SK-N-SH (cell line): ENCODE results near the gene OTOG. TPM values are rescaled to one million over a fixed set of nuclear protein-coding genes. Genes with fewer than 3 reads are reported as not detected.

Experiments used
- CTCF ChIA-PET: fragments of 300-600, 350-600 bp; formaldehyde crosslinking; extraction: SDS; loops from one replicate; lab custom pipeline; 2021; lab: Yijun Ruan, JAX
- POLR2A ChIA-PET: fragments of 350-600 bp; sonication (Branson Sonifier 250); formaldehyde crosslinking; extraction: SDS; loops from one replicate; lab custom pipeline; 2020; ENCODE audit warnings: antibody characterized with exemption, inconsistent platforms; lab: Yijun Ruan, JAX
- DNase-seq: peaks from one replicate; pipeline ENCODE4 v3.0.0; 2012
- H2AFZ ChIP-seq: fragments of 200-600 bp; sonication (generic); 2 replicates; pipeline ENCODE4 v1.8.1; 2016; ENCODE audit warnings: antibody characterized with exemption, mild to moderate bottlenecking, low read depth
- H3F3A ChIP-seq: fragments of 200-600 bp; sonication (generic); replicated peaks from 2 replicates; pipeline ENCODE3; 2016; ENCODE audit warnings: antibody characterized with exemption, mild to moderate bottlenecking; ENCODE audit not compliant: insufficient read depth
- H3K27ac ChIP-seq, 2 experiments: fragments of 200-500 bp in 1 of 2; fragments of 200-600 bp in 1 of 2; sonication (Bioruptor generic) in 1 of 2; sonication (generic), shearing (Covaris generic) in 1 of 2; 2 replicates each; pipeline versions ENCODE4 v1.5.1 to v1.6.1; 2014 to 2016; ENCODE audit warnings: low read depth in 2 of 2, inconsistent platforms in 1 of 2, low read length in 1 of 2, mild to moderate bottlenecking in 1 of 2, mixed read lengths in 1 of 2
- H3K27me3 ChIP-seq: fragments of 200-600 bp; sonication (generic), shearing (Covaris generic); 2 replicates; pipeline ENCODE4 v1.6.1; 2016; ENCODE audit warnings: mixed run types; ENCODE audit not compliant: insufficient read depth
- H3K36me3 ChIP-seq, 2 experiments: fragments of 200-500 bp in 1 of 2; fragments of 200-600 bp in 1 of 2; sonication (Bioruptor generic) in 1 of 2; sonication (generic) in 1 of 2; replicated peaks in 1 of 2; 2 replicates each; pipeline versions ENCODE3 to v1.5.1; 2014 to 2016; ENCODE audit warnings: low read length in 1 of 2, mild to moderate bottlenecking in 1 of 2; ENCODE audit not compliant: insufficient read depth in 2 of 2, control insufficient read depth in 1 of 2
- H3K4me1 ChIP-seq, 2 experiments: fragments of 200-500 bp in 1 of 2; fragments of 200-600 bp in 1 of 2; sonication (Bioruptor generic) in 1 of 2; sonication (generic), shearing (Covaris generic) in 1 of 2; 2 replicates each; pipeline versions ENCODE4 v1.5.1 to v1.6.1; 2014 to 2016; ENCODE audit warnings: low read depth in 1 of 2, low read length in 1 of 2, mixed run types in 1 of 2; ENCODE audit not compliant: insufficient read depth in 2 of 2, control insufficient read depth in 1 of 2
- H3K4me2 ChIP-seq: fragments of 200-600 bp; sonication (generic), shearing (Covaris generic); 2 replicates; pipeline ENCODE4 v1.6.1; 2017; ENCODE audit warnings: mixed run types
- H3K4me3 ChIP-seq, 2 experiments: fragments of 200-500 bp in 1 of 2; fragments of 200-600 bp in 1 of 2; sonication (Bioruptor generic) in 1 of 2; sonication (generic), shearing (Covaris generic) in 1 of 2; 2 replicates each; pipeline versions ENCODE4 v1.5.1 to v1.8.1; 2014 to 2016; ENCODE audit warnings: low read depth in 2 of 2, inconsistent platforms in 1 of 2, low read length in 1 of 2, mild to moderate bottlenecking in 1 of 2, mixed read lengths in 1 of 2, moderate library complexity in 1 of 2
- H3K79me2 ChIP-seq: fragments of 200-600 bp; sonication (generic); 2 replicates; pipeline ENCODE4 v1.8.1; 2017; ENCODE audit warnings: mild to moderate bottlenecking; ENCODE audit not compliant: insufficient read depth
- H3K9ac ChIP-seq: fragments of 200-600 bp; sonication (generic); 2 replicates; pipeline ENCODE4 v1.6.1; 2017; ENCODE audit warnings: mixed run types
- H3K9me2 ChIP-seq: fragments of 200-600 bp; sonication (generic); 2 replicates; pipeline ENCODE4 v1.6.1; 2017; ENCODE audit warnings: mixed run types
- H3K9me3 ChIP-seq: fragments of 200-600 bp; sonication (generic); 2 replicates; pipeline ENCODE4 v1.6.1; 2017; ENCODE audit warnings: mixed run types, mild to moderate bottlenecking, moderate library complexity
- H4K20me1 ChIP-seq: fragments of 200-600 bp; sonication (generic); 2 replicates; pipeline ENCODE4 v1.6.1; 2017; ENCODE audit warnings: mild to moderate bottlenecking, mixed run types; ENCODE audit not compliant: insufficient read depth
- CTCF ChIP-seq: fragments of 200-600 bp; sonication (generic); IDR thresholded peaks from 2 replicates; pipeline ENCODE4 v1.6.1; 2017; ENCODE audit warnings: antibody characterized with exemption, mild to moderate bottlenecking, moderate library complexity
- ELF1 ChIP-seq: IDR thresholded peaks from 2 replicates; pipeline ENCODE4 v1.4.0; 2012
- EP300 ChIP-seq, 2 experiments: IDR thresholded peaks; 2 replicates each; pipeline versions ENCODE4 v1.4.0 to v1.6.1; 2012; ENCODE audit warnings: borderline replicate concordance in 1 of 2, low read depth in 1 of 2, low read length in 1 of 2
- EZH2phosphoT487 ChIP-seq: fragments of 200-600 bp; sonication (generic); IDR thresholded peaks from 2 replicates; pipeline ENCODE4 v1.6.1; 2017; ENCODE audit warnings: low read depth, mixed run types, mild to moderate bottlenecking, antibody characterized with exemption, moderate library complexity, borderline replicate concordance
- FOSL2 ChIP-seq: IDR thresholded peaks from 2 replicates; pipeline ENCODE4 v1.4.0; 2012; ENCODE audit warnings: low read depth, mild to moderate bottlenecking, moderate library complexity, borderline replicate concordance
- FOXJ3 ChIP-seq: sonication (generic); formaldehyde crosslinking; IDR thresholded peaks from 2 replicates; pipeline ENCODE4 v1.5.1; 2020; ENCODE audit warnings: mild to moderate bottlenecking, missing genetic modification reagents
- GABPA ChIP-seq: IDR thresholded peaks from 2 replicates; pipeline ENCODE4 v1.4.0; 2012; ENCODE audit warnings: low read depth, mild to moderate bottlenecking
- GATA2 ChIP-seq: sonication (generic); formaldehyde crosslinking; IDR thresholded peaks from 2 replicates; pipeline ENCODE4 v1.5.0; 2020; ENCODE audit warnings: mild to moderate bottlenecking, missing genetic modification reagents
- NFIC ChIP-seq: IDR thresholded peaks from 2 replicates; pipeline ENCODE4 v1.4.0; 2012; ENCODE audit warnings: borderline replicate concordance
- NRF1 ChIP-seq: IDR thresholded peaks from 2 replicates; pipeline ENCODE4 v1.6.1; 2012; ENCODE audit warnings: low read depth, mild to moderate bottlenecking, low read length
- PBX3 ChIP-seq: IDR thresholded peaks from 2 replicates; pipeline ENCODE4; 2012
- POLR2AphosphoS5 ChIP-seq: IDR thresholded peaks from 2 replicates; pipeline ENCODE4 v1.6.1; 2012; ENCODE audit warnings: low read depth, low read length
- RAD21 ChIP-seq: IDR thresholded peaks from 2 replicates; pipeline ENCODE4 v1.6.1; 2012; ENCODE audit warnings: mild to moderate bottlenecking, low read length
- RCOR1 ChIP-seq: fragments of 150-350 bp; IDR thresholded peaks from 2 replicates; pipeline ENCODE4 v1.6.1; 2017; ENCODE audit warnings: antibody characterized with exemption, low read length
- RFX5 ChIP-seq: IDR thresholded peaks from 2 replicates; pipeline ENCODE4 v1.6.1; 2012; ENCODE audit warnings: mild to moderate bottlenecking, improper control_type of control experiment, low read length
- RXRA ChIP-seq: IDR thresholded peaks from 2 replicates; pipeline ENCODE4 v1.4.0; 2012; ENCODE audit warnings: low read depth, mild to moderate bottlenecking, borderline replicate concordance
- SIN3A ChIP-seq: IDR thresholded peaks from 2 replicates; pipeline ENCODE4 v1.6.1; 2012; ENCODE audit warnings: low read depth, mild to moderate bottlenecking, low read length, moderate library complexity, borderline replicate concordance
- TAF1 ChIP-seq: IDR thresholded peaks from 2 replicates; pipeline ENCODE4 v1.6.1; 2012; ENCODE audit warnings: low read depth, mild to moderate bottlenecking, low read length, moderate library complexity, borderline replicate concordance
- USF1 ChIP-seq: IDR thresholded peaks from 2 replicates; pipeline ENCODE4 v1.4.0; 2012; ENCODE audit warnings: low read depth, borderline replicate concordance
- USF2 ChIP-seq: fragments of 150-350 bp; IDR thresholded peaks from 2 replicates; pipeline ENCODE4 v1.6.1; 2017; ENCODE audit warnings: antibody characterized with exemption, low read length, low read depth, borderline replicate concordance
- YY1 ChIP-seq: IDR thresholded peaks from 2 replicates; pipeline ENCODE4 v1.4.0; 2012; ENCODE audit warnings: low read depth, mild to moderate bottlenecking
- WGBS: methylation state at CpG from one replicate; pipeline ENCODE4 v1.1.6; 2017; ENCODE audit warnings: low lambda C conversion rate; 5-methylcytosine and 5-hydroxymethylcytosine counted together
- polyA plus RNA-seq, 3 experiments: library from polyadenylated mRNA; depleted of rRNA; stranded (reverse); fragments of >200 nt; gene quantifications; 2 replicates each; pipeline ENCODE4 v1.2.3, GENCODE V29; 2012
- TF ChIP-seq, protein P1 (sequence below): IDR thresholded peaks from 2 replicates; pipeline ENCODE4 v1.4.0; 2012; ENCODE audit warnings: low read depth

OTOG gene
- polyA plus RNA-seq, 1 of the 3 experiments (the other 2 are of a cell fraction), result not detected

DNA sequence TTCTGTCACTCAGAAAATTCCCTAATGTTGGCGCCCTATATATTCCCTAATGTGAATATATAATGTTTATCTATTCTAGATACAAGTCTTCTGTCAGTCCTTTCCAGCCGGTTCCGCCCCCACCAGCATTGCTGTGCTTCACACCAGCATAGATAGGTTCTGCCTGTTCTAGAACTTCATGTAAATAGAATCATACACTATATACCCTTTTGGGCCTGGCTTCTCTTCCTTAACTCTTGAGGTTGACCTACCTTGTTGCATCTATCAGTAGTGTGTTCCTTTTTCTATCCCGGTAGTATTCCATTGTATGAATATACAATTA, 34.6 kb downstream of the OTOG start:
- Histone ChIP-seq H3K4me1 (no peaks in the 10 kb centered on the region), H3K4me2 (no peak overlapping the region), H3K79me2 (no peaks in the 10 kb centered on the region), H3K27me3 (no peaks in the 10 kb centered on the region), H3K27ac (no peak overlapping the region), H3K9me2 (no peaks in the 10 kb centered on the region), H3K9ac (no peak overlapping the region), H2AFZ (no peak overlapping the region), H3K36me3 (no peaks in the 10 kb centered on the region), H4K20me1 (no peaks in the 10 kb centered on the region), H3K4me3 (no peak overlapping the region), H3K9me3 (no peaks in the 10 kb centered on the region), H3F3A (no peaks in the 10 kb centered on the region)
- no peak for DNase-seq
- CTCF ChIA-PET, result interaction anchor here (1.0 kb wide), 1 partner anchor 149 kb away, joined by 3 read pairs; no protein-coding TSS in a partner anchor
- no peak for TF ChIP-seq PBX3
- TF ChIP-seq EP300 (IDR thresholded peaks at IDR 0.05; ENCODE audit: borderline replicate concordance in 1 of 2, low read depth in 1 of 2, low read length in 1 of 2), result no peak
- no peak for TF ChIP-seq CTCF
- no peak for TF ChIP-seq YY1
- TF ChIP-seq FOSL2, result no peak
- TF ChIP-seq NRF1, result no peak
- WGBS, result 69% methylated on average over 4 of the region's 4 CpGs
- POLR2A ChIA-PET, result no interaction called here

GRCh38 chr11:17585911-17586695, 39.0 kb downstream of the OTOG start:
- WGBS, result 25% methylated on average over 5 of the region's 6 CpGs
- H2AFZ ChIP-seq, result no peak overlapping the region
- no peaks in the 10 kb centered on the region for H4K20me1 ChIP-seq
- no peak overlapping the region for H3K9ac ChIP-seq
- POLR2A ChIA-PET, result no interaction called here
- DNase-seq, result no peak
- CTCF ChIA-PET, result interaction anchor here (0.9 kb wide), 1 partner anchor 393 kb away, joined by 3 read pairs; no protein-coding TSS in a partner anchor
- H3K27ac ChIP-seq, result no peak overlapping the region
- no peak overlapping the region for H3K4me2 ChIP-seq
- H3K79me2 ChIP-seq, result no peaks in the 10 kb centered on the region
- TF ChIP-seq RCOR1, result no peak
- TF ChIP-seq ELF1, result no peak
- no peak for TF ChIP-seq NFIC
- no peak for TF ChIP-seq GABPA
- no peak for TF ChIP-seq RXRA
- TF ChIP-seq SIN3A, result no peak
- no peak for TF ChIP-seq TAF1
- TF ChIP-seq USF2, result no peak
- no peak for TF ChIP-seq USF1
- TF ChIP-seq, protein P1, sequence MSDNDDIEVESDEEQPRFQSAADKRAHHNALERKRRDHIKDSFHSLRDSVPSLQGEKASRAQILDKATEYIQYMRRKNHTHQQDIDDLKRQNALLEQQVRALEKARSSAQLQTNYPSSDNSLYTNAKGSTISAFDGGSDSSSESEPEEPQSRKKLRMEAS, result no peak
- TF ChIP-seq RFX5, result no peak
- no peak for TF ChIP-seq RAD21
- TF ChIP-seq FOXJ3 (CRISPR knock-in tag), result no peak
- no peak for TF ChIP-seq YY1
- no peak for TF ChIP-seq EZH2phosphoT487
- no peak for TF ChIP-seq GATA2 (CRISPR knock-in tag)
- TF ChIP-seq POLR2AphosphoS5, result no peak
- TF ChIP-seq EP300 (IDR thresholded peaks at IDR 0.05; ENCODE audit: borderline replicate concordance in 1 of 2, low read depth in 1 of 2, low read length in 1 of 2), result no peak
- no peak overlapping the region for H3K4me3 ChIP-seq
- H3K9me2 ChIP-seq, result no peaks in the 10 kb centered on the region
- no peaks in the 10 kb centered on the region for H3K27me3 ChIP-seq
- H3F3A ChIP-seq, result no peaks in the 10 kb centered on the region
- no peaks in the 10 kb centered on the region for H3K36me3 ChIP-seq
- H3K4me1 ChIP-seq, result no peaks in the 10 kb centered on the region
- H3K9me3 ChIP-seq, result no peaks in the 10 kb centered on the region
